Heart left ventricle (tissue), 13 donors: ENCODE measurements around the gene BTAF1.

ENCODE experiments used
- CTCF ChIP-seq, 12 donors: fragments of 200-600 bp; sonication (generic) in 4 of 12; IDR thresholded peaks; one replicate each; pipeline versions ENCODE4 v1.5.0 to v1.8.0; 2018 to 2022; ENCODE audit warnings: antibody characterized with exemption in 12 of 12, mild to moderate bottlenecking in 5 of 12
- POLR2A ChIP-seq, 2 donors: fragments of 450-650 bp; IDR thresholded peaks; one replicate each; pipeline ENCODE4 v1.6.1; 2017; ENCODE audit warnings: antibody characterized with exemption in 2 of 2, mild to moderate bottlenecking in 2 of 2, moderate library complexity in 2 of 2
- donor health status: ischemic (EF 13 %, LVEDD 7.1; RV severe dilation, severe dysfunction).
- donor health status: DM: no; HTN: yes; CAD: no.
- donor health status: DM: no; HTN: no; CAD: no.
- donor health status: ischemic (EF 25% LVEDD 6.9; RV normal size, moderate dysfunction).
- donor health status: ischemic (EF 25% LVEDD 5.7; RV mildly dilated, moderate dysfunction).
- donor health status: ischemic (EF 35%, LVEDD 5.7; RV mildly dilated, moderate dysfunction).
- donor health status: nonischemic (EF 11% LVEDD 7.7; RV severe dilation, severe dysfunction).
- donor health status: DM: yes; HTN: yes; CAD: no.
- donor health status: PGD.
- donor health status: ischemic (EF 29% LVEDD 5.4; RV normal size, mild dysfunction).
- donor health status: nonischemic (EF 23%, LVEDD 6.1; RV moderate dilation, normal function).

GRCh38 chr10:91923371-91924211 is at the start of gene BTAF1:
- TF ChIP-seq CTCF (IDR thresholded peaks at IDR 0.05) = peak in 1 of 12 donors; percentile 16
- peak; percentile 31 to 90 for TF ChIP-seq POLR2A (IDR thresholded peaks at IDR 0.05)
